HG03280 (cell line): ENCODE data around the gene SIKE1.
"Not testable (repeated sequence)": the region's sequence is repeated elsewhere in the genome, so short reads cannot be mapped to it uniquely, and the experiment has no call there.

Source experiments
- ATAC-seq: cut with Tn5 transposase; IDR thresholded peaks from one replicate; pipeline ENCODE4 v1.9.1; 2021; ENCODE audit warnings: mild to moderate bottlenecking, moderate library complexity; ENCODE audit not compliant: unreplicated experiment

SIKE1 gene

DNA sequence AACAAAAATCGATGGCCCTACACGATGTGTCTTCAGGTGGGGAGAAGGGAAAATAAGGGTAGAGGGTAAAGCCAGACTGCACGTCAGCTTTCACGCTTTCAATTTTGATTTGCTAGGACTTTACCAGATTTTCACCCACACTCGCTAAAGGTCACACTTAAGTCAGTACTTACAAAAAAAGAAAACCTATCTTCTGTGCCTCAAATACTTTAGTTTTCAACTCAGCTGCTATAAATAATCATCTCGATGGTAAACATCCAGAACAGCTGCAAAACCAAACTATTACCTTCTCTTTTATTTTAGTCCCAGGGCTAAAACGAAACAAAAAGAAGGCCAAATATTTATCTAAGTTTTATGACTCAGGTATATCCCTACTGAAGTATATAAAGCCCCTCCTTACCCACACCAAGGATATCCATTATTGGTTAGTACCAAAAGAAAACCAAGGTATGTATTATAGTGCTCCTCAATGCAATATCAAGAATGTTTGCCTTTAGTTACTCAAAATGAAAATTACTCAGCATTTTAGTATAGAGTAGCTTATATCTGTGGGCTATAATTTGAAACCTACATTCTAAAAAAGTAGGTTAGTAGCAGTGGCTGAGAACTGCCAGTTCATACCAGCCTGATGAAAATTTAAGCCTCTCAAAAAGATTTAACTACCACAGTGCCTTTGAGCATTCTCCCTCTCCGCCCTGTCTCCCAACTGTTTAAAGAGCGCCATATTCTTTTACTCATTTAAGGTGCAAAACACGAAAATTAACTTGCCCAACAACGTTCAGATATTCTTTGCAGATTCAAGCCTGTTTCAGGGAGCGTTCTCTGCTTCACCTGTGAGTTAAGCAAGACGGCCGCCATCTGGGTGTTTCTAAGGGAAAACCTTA lies 24.2 kb downstream of the SIKE1 start:
- peak; percentile 40 for ATAC-seq

DNA sequence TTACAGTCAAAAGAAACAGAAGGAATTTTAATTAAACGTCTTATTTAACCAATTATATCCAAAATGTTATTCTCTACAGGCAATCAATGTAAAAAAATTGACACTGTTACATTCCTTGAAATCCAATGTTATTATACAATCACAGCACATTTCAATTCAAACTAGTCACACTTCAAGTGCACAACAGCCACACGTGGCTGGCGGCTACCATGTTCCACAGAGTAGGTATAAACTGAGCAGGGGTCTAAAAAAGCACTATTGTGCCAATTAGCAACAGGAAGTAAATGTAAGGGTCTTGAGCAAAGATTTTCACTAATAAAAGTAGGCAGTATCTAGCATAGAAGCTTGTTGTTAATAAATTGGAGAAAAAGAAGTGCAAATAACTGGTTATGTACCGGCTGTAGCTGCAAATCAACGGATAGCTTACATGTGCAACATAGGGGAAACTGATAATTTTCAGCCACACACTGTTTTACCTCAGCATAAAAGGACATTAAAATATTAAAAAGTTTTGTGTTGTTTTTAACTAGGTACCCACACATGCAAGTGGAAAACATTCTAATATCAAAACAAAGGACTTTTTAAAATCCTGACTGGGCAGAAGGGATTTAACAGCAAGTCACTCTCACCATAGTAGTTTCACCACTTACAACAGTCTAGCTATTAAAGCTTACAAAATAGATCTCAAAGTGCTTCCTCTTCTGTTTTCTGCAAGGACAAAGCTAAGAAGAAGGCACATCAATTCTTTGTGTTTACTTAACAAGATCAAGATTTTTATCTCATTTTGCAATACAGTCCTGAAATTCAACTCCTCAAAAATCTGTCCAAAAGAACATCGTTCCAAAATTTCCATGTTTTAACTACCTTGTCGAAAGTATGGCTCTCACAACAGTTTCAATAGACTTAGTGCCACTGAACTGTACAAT lies 25.2 kb downstream of the SIKE1 start:
- ATAC-seq, result no peak

DNA sequence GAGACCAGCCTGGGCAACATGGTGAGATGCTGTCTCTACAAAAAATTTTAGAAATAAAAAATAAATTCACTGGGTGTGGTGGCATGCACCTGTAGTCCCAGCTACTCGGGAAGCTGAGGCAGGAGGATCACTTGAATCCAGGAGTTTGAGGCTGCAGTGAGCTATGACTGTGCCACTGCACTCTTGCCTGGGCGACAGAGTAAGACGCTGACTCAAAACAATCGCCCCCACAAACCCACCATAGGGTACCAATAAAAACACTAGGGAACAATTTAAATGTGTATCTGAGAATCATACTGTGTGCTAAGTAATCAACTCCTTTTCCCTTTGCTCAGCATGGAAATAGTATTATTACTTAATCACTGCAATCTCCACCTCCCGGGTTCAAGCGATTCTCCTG lies 26.8 kb downstream of the SIKE1 start:
- not testable (repeated sequence) for ATAC-seq

DNA sequence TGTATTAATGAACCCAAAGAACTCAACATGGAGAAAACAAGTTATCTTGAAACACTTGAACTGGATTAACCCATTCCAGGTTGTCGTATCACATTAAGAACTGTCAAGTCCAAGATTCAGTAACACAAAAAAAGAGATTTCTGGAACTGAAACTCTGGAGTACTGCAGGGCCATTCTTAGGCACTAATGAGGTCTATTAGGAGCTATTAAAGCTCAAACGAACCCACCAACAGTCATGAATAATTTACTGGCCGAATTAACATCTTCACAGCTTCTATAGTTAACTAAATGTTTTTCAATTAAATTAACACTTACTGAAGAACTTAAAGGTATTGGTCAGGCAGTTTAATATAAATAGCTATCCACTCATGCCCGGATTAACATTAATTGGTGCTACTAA lies 27.3 kb downstream of the SIKE1 start:
- ATAC-seq, result no peak

DNA sequence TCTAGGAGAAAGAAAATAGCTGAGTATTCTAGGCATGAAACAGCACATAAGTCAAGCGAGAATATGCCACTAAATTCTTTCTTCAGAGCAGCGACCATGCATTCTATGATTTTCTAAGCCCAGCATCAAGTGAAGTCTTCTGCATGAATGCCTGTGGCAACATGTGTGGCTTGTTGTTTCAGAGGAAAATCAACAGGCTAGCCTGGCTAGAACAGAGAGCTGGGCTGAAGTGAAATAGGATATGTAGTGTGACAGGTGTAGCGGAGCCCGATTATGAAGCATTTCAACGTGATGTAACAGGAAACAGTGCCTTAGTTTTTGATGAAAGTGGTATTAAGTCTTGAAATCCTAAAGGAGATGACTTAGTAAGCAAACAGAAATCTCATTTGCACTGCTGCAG lies 29.7 kb downstream of the SIKE1 start:
- ATAC-seq, result no peak

DNA sequence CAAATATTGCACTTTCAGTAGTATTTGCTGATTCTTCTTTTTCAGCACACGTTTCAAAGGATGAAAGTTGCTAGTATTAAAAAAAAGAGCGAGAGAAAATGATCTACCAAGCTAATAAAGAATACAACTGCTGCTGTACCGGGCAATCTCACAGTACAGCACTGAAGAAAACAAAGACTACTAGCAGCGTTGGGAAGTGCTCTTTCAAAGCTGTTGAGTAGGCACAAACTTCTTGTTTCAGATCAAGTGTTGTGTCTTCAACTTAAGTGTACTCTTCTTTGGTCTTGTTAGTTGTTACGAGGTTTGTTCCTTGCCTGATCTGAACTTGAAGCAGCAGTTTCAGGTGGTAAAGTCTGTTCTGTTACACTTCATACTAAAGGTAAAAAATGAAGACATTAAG lies 30.6 kb downstream of the SIKE1 start:
- ATAC-seq, result no peak

DNA sequence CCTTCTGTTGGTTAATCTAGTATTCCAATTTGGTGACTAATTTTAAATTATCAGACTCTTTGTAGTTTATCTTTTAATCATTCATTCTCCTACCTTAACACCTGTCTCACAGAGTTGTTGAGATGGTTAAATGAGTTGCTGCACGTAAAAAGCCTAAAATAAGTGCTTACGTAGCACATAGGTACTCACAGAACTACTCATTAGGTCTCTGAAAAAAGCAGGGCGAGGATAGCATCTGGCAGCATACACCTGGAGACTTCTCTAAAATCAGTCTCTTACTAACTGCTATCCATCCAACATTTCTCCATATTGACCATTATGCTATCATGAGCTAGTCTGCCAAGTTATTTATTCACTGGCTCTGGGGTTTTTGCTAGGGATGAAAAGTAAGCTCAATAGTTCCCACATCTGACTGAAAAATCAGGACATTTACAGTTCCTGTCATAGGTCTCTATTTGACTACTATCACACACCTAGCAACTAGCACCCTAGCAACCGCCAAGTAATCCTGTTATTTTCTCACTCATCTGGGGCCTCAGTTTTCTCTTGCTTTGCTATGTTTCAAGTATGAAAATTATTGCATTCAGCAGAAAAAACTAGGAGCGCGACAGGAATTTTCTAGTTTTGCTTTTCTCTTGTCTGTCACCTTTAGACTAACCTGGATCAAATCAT lies 33.9 kb downstream of the SIKE1 start:
- ATAC-seq, result no peak

DNA sequence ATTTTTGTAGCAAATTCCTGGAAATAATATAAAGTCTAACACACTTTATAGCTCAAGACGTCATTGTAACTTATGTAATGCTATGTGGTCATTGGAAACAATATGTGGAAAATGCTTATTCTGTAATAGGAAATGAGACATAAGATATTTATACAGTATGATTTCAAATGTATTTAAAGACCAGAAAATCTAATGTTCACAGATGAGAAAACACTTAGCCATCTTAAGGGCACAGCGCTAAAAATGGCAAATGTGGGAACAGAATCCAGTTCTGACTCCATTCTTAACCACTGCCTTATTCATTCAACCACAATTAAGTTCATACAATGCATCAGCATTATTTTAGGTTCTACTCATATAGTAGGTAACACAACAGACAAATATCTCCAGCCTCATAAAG lies 35.2 kb downstream of the SIKE1 start:
- ATAC-seq, result no peak

DNA sequence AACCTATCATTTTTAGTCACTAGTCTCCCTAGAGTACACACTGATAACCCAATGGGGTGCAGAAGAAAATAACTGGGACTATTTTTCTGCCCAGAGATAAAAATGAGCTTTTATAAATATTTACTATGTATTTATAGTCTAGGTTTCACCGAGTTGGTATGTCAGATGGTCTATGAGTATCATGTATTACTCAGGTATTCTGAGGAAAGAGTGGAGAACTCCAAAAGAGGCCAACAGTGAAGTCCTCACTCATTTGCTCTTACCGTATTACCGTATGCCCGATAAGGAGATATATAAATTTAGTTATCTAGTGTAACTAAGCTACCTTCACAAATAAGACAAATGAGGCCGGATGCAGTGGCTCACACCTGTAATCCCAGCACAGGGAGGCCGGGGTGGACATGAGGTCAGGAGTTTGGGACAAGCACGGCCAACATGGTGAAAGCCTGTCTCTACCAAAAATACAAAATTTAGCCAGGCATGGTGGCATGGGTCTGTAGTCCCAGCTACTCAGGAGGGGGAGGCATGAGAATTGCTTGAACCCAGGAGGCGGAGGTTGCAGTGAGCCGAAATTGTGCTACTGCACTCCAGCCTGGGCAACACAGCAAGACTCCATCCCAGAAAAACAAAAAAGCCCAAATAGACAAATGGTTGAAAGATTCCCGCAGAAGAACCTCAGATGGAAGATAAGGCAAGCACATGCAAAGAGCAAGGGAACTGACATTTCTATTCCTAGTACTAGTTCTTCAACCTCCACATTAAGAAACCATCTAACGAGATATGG lies 38.3 kb downstream of the SIKE1 start:
- no peak for ATAC-seq

DNA sequence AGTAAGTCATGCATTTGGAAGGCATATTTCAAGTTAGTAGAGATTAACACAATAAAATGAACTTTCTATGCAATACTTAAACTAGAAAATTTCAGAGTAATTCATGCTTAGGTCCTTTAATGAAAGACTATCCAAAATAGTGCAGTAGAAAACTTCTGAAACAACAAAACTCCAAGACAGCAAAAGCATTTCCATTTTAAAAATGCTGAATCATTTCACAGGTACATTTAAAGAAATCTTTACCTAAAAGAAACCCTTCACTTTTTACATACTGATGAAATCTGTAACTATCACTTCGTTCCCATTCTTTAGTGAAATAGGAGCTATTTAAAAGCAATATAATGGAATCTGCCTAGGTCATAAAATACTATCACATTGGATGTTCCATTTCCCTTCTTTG lies 40.2 kb downstream of the SIKE1 start:
- no peak for ATAC-seq

DNA sequence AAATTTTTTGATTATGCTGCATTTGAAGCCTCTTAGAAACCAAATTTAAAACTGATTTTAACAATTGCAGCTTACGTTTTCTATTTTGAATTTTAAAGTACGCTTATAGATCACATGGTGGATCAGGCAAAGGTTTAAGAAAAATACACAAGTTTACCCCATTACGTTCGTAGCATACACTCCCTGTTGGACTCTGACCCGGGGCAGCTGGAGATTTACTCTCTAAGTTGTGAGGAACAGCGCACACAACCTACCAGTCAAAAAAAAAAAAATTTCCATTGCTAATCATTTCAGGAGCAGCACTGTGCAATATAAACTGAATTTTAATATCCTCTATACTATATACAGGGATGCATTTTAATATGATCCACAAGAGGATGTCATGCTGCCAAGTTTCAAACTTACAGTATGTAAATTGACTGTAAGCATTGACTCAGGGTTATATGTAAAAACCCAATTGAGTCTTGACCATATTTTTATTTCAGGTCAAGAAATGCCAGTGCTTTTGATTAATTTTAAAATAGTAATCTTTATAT lies 43.1 kb downstream of the SIKE1 start:
- no peak for ATAC-seq

DNA sequence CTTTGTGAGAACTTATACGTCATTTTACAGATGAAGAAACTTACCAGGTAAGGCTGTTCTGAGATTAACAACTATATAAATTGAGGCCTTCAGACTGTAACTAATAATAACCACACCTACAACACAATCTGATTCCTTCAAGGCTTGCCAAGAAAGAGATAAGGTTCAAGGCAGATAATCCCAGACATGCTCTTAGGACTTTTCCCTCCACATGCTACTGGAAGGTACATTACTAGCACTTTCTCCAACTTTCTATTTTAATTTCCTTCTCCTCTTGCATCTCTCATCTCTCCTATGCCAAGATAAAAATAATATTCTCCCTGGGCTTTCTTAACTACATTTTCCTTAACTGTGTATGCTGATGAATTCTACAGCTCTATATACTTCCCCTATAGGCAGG lies 45.0 kb downstream of the SIKE1 start:
- ATAC-seq, result no peak

DNA sequence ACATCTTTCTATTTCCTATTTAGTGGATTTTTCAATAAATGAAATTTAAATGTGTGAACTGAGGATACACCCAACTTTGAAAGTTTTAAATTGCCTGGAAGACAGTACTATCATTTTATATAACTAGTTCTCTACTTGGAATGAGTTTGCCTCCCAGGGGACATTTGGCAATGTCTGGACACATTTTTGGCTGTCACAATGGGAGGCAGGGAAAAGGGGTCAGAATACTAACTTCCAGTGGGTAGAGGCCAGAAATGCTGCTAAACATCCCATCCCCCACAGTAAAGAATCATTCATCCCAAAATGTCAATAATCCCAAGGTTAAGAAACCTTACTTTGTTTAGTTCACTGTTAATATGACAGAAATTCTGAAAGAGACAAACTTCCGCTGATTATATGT lies 50.7 kb downstream of the SIKE1 start:
- ATAC-seq, result no peak

DNA sequence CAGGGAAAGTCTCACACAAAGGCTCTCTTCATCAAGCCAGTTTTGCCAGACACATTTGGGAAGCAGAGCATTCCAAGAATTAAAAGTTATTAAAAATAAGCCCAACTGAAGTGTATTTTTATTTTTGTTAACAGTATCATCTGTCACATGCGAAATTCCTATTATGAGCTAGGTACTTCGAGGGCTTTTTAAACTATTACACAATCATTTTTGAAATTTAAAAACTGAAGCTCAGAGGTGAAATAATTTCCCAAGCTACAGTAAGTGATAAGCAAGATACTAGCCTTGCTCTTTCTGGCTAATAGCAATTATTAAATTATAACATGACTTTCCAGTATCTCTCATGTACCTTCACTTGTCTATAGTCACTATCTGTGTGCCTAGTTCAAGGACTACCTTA lies 51.9 kb downstream of the SIKE1 start:
- no peak for ATAC-seq

DNA sequence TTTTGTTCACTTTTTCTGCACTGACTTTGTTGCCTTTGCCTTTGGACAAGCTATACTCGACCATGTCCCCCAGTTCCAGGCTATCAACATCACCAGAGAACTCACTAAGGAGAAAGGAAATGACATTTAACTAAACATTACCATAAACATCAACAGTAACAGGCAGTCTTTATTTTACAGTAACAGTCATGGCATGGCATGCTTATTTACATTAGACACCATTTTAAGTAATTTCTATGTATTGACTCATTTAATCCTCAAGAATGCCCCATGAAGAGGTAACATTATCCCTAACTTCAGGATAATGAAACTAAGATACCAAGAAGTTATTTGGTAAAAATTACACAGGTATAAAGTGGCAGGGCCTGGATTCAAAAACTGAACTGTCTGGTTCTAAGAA lies 55.3 kb downstream of the SIKE1 start:
- no peak for ATAC-seq

DNA sequence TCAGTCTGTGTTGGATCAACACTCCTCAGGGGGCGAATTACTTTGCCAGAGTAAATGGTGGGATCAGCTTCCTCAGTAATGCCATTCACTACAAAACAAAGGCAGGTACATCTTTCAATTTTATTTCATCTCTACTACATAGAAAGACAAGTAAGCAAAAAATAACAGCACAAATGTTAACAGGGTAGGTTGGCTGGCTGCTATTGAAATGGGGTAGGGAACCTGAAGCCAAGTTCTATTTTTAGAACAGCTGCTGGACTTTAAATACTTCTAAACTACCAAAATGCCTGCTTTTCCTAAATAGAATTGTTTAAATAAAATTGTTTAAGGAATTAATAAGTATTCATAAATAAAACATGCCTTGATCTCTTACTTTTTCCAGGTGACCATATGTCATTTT lies 56.6 kb downstream of the SIKE1 start:
- ATAC-seq, result no peak

DNA sequence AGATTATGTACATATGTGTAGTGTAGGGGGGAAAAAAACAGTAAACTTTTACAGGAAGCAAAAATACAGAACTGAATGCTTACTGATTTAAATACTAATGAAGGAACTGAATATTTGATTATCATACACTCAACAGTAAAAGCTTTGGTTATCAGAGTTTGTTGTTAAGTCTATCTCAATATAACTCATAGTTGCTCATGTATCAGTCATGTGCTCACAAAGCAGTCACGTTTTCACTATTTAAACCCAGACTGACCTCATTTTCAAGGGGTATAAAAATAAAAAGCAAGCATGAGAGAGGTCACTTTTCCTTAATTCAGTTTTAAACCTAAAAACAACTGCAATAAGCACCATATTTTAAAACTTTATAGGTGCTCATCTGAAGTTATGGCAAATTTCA lies 57.0 kb downstream of the SIKE1 start:
- ATAC-seq, result no peak

DNA sequence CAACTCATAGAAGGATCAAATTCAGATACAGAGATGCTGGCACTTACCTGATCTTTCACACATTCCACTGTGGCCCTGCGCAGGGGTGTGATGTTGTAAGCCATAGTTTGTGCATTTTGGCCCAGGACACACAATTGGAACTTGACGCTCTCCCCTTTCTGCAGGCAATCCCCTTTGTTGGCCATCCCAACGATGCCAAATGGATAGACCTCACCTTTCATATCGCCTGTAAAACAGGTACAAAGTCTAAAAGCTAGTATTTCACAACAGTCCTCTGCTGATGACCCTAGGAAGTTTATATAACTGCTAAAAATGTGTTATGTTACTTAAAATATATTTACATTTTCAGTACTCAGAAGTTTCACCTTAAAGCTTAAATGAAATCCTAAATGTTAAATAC lies 60.0 kb downstream of the SIKE1 start:
- ATAC-seq, result no peak
